Kidney epithelial cell (primary cell): ENCODE measurements around the gene AKT3. TPM values are rescaled to one million over a fixed set of nuclear protein-coding genes. Genes with fewer than 3 reads are reported as not detected.

Source experiments
- DNase-seq: peaks from one replicate; pipeline ENCODE4 v3.0.0-alpha.2; 2010; ENCODE audit warnings: low read depth
- H3K27me3 ChIP-seq: 2 replicates; pipeline ENCODE4 v1.6.0; 2011; ENCODE audit warnings: low read length; ENCODE audit not compliant: control insufficient read depth, insufficient read depth
- H3K36me3 ChIP-seq: 2 replicates; pipeline ENCODE4 v1.5.1; 2011; ENCODE audit warnings: low read length; ENCODE audit not compliant: control insufficient read depth, insufficient read depth
- H3K4me3 ChIP-seq: 2 replicates; pipeline ENCODE4 v1.5.1; 2011; ENCODE audit warnings: low read depth, mild to moderate bottlenecking, control low read depth, low read length
- CTCF ChIP-seq: IDR thresholded peaks from 2 replicates; pipeline ENCODE4 v1.5.1; 2011; ENCODE audit warnings: mild to moderate bottlenecking, moderate library complexity, low read length, control low read depth, inconsistent platforms; ENCODE audit not compliant: insufficient read depth, poor library complexity, severe bottlenecking
- total RNA-seq: library from RNA; depleted of rRNA; stranded (reverse); fragments of >200 nt; gene quantifications from 2 replicates; pipeline ENCODE4 v1.2.3, GENCODE V29; 2015

AKT3 gene
- total RNA-seq, 1 donor from 2014 or later = 13.1 TPM

- TF ChIP-seq CTCF = no peak
- Histone ChIP-seq H3K36me3 (peaks cover 1% of the 10 kb centered on the region), H3K27me3 (no peaks in the 10 kb centered on the region), H3K4me3 (no peak overlapping the region)
- DNase-seq = no peak
Measured at GRCh38 chr1:243495442-243496186, 354.4 kb downstream of the AKT3 start.

- H3K4me3 ChIP-seq = no peak overlapping the region
- H3K27me3 ChIP-seq = no peaks in the 10 kb centered on the region
- H3K36me3 ChIP-seq = peaks cover 1% of the 10 kb centered on the region
- no peak for DNase-seq
- TF ChIP-seq CTCF = no peak
Measured at GRCh38 chr1:243494741-243495431, 355.2 kb downstream of the AKT3 start.

- H3K27me3 ChIP-seq = no peaks in the 10 kb centered on the region
- no peak for DNase-seq
- no peak for TF ChIP-seq CTCF
- peaks cover 1% of the 10 kb centered on the region for H3K36me3 ChIP-seq
- no peak overlapping the region for H3K4me3 ChIP-seq
Measured at GRCh38 chr1:243493156-243494129, 356.6 kb downstream of the AKT3 start.

- no peak for TF ChIP-seq CTCF
Measured at GRCh38 chr1:243490748-243491686, 359.0 kb downstream of the AKT3 start.

More at GRCh38 chr1:243490748-243491686, 359.0 kb downstream of the AKT3 start:
- Histone ChIP-seq H3K27me3 (no peaks in the 10 kb centered on the region), H3K4me3 (no peak overlapping the region), H3K36me3 (no peaks in the 10 kb centered on the region)
- no peak for DNase-seq
